Activated B cell treated with CpG ODN at 0.5 μM for 24 hours (primary cell): ENCODE results near the gene SSC4D. TPM values are rescaled to one million over a fixed set of nuclear protein-coding genes. Genes with fewer than 3 reads are reported as not detected.
A peak's percentile ranks its signal among the peaks of the same experiment; 100 is the strongest.

Experiments used
- ATAC-seq: fragments of 200-7000 bp; cut with Tn5 transposase; one replicate; pipeline ENCODE4 v1.10.0; 2021; ENCODE audit warnings: low read depth, mild to moderate bottlenecking, moderate library complexity
- CTCF ChIA-PET: fragments of 350-600 bp; sonication (Branson Sonifier 250); formaldehyde crosslinking; loops from one replicate; lab custom pipeline; 2021; ENCODE audit warnings: antibody characterized with exemption; lab: Charles Lee
- POLR2A ChIA-PET: fragments of 350-600 bp; sonication (Branson Sonifier 250); formaldehyde crosslinking; loops from one replicate; lab custom pipeline; 2021; ENCODE audit warnings: antibody characterized with exemption; lab: Charles Lee
- DNase-seq: peaks from one replicate; pipeline ENCODE4 v3.0.0; 2022
- H3K27ac Mint-ChIP-seq: one replicate; pipeline ENCODE4 v1.8.0; 2020; ENCODE audit warnings: mixed read lengths
- H3K27me3 Mint-ChIP-seq: one replicate; pipeline ENCODE4 v1.8.0; 2021; ENCODE audit warnings: mixed read lengths
- H3K36me3 Mint-ChIP-seq: one replicate; pipeline ENCODE4 v1.8.0; 2021; ENCODE audit warnings: low read depth, mixed read lengths
- H3K4me1 Mint-ChIP-seq: one replicate; pipeline ENCODE4 v1.8.0; 2021; ENCODE audit warnings: mixed read lengths
- H3K4me3 Mint-ChIP-seq: one replicate; pipeline ENCODE4 v1.8.0; 2020; ENCODE audit warnings: mild to moderate bottlenecking, mixed read lengths
- H3K9me3 Mint-ChIP-seq: one replicate; pipeline ENCODE4 v1.8.0; 2020; ENCODE audit warnings: mixed read lengths
- CTCF ChIP-seq: fragments of 200-600 bp; IDR thresholded peaks from one replicate; pipeline ENCODE4 v1.8.0; 2022; ENCODE audit warnings: antibody characterized with exemption, mild to moderate bottlenecking
- intact Hi-C: fragments of 100-400 bp; cut with micrococcal nuclease; formaldehyde crosslinking; loops from one replicate; pipeline ENCODE4 v1.15.1; 2024
- total RNA-seq: library from RNA; stranded (reverse); gene quantifications from 2 replicates; pipeline ENCODE4 v1.2.3, GENCODE V29; 2022

The SSC4D gene
- total RNA-seq, 1 donor from 2014 or later, result 0.55 TPM

GRCh38 chr7:76380623-76380966 lies 28.9 kb downstream of the SSC4D start:
- Mint-ChIP-seq H3K9me3 (no peaks in the 10 kb centered on the region), H3K27ac (no peak overlapping the region), H3K27me3 (no peaks in the 10 kb centered on the region), H3K4me1 (peaks cover 10% of the 10 kb centered on the region), H3K36me3 (no peaks in the 10 kb centered on the region), H3K4me3 (peak overlapping the region; percentile 77)
- ATAC-seq (no peak), DNase-seq (no peak)
- no peak for TF ChIP-seq CTCF
- intact Hi-C loops, result no loop called here
- CTCF ChIA-PET, result no interaction called here
- POLR2A ChIA-PET, result no interaction called here

- intact Hi-C loops, result no loop called here
- Mint-ChIP-seq H3K27ac (peak overlapping the region; percentile 30), H3K4me1 (peaks cover 10% of the 10 kb centered on the region), H3K4me3 (no peak overlapping the region), H3K27me3 (peaks cover 8% of the 10 kb centered on the region), H3K9me3 (no peaks in the 10 kb centered on the region), H3K36me3 (no peaks in the 10 kb centered on the region)
- TF ChIP-seq CTCF, result no peak
- ATAC-seq (no peak), DNase-seq (no peak)
- CTCF ChIA-PET, result no interaction called here
- POLR2A ChIA-PET, result no interaction called here
Measured at GRCh38 chr7:76377186-76377918, 32.1 kb downstream of the SSC4D start.

GRCh38 chr7:76375251-76375650 lies 34.2 kb downstream of the SSC4D start:
- POLR2A ChIA-PET, result no interaction called here
- Mint-ChIP-seq H3K4me1 (peaks cover 7% of the 10 kb centered on the region), H3K4me3 (no peak overlapping the region), H3K27ac (no peak overlapping the region), H3K27me3 (peaks cover 13% of the 10 kb centered on the region), H3K9me3 (no peaks in the 10 kb centered on the region), H3K36me3 (no peaks in the 10 kb centered on the region)
- intact Hi-C loops, result no loop called here
- no peak for TF ChIP-seq CTCF
- ATAC-seq, result no peak
- CTCF ChIA-PET, result no interaction called here
- no peak for DNase-seq

- peaks cover 3% of the 10 kb centered on the region for H3K4me1 Mint-ChIP-seq
- no peak overlapping the region for H3K27ac Mint-ChIP-seq
- intact Hi-C loops, result no loop called here
- H3K4me3 Mint-ChIP-seq, result no peak overlapping the region
- peaks cover 16% of the 10 kb centered on the region for H3K27me3 Mint-ChIP-seq
- no peaks in the 10 kb centered on the region for H3K9me3 Mint-ChIP-seq
- POLR2A ChIA-PET, result no interaction called here
- DNase-seq (no peak), ATAC-seq (no peak)
- CTCF ChIA-PET, result no interaction called here
- no peak for TF ChIP-seq CTCF
- no peaks in the 10 kb centered on the region for H3K36me3 Mint-ChIP-seq
Measured at GRCh38 chr7:76372984-76373833, 36.3 kb downstream of the SSC4D start.

- DNase-seq, result no peak
- Mint-ChIP-seq H3K4me1 (no peaks in the 10 kb centered on the region), H3K9me3 (no peaks in the 10 kb centered on the region), H3K27ac (no peak overlapping the region), H3K27me3 (peaks cover 16% of the 10 kb centered on the region), H3K36me3 (no peaks in the 10 kb centered on the region), H3K4me3 (no peak overlapping the region)
- CTCF ChIA-PET, result no interaction called here
- ATAC-seq, result no peak
- TF ChIP-seq CTCF, result no peak
- POLR2A ChIA-PET, result interaction anchor here (1.0 kb wide), 1 partner anchor 12 kb away, joined by 3 read pairs; no protein-coding TSS in a partner anchor
- intact Hi-C loops, result no loop called here
Measured at GRCh38 chr7:76371396-76371795, 38.1 kb downstream of the SSC4D start.
